ENCODE results near the gene CPXM1.

- TF ChIP-seq POLR2A (IDR thresholded peaks at IDR 0.05) (no peak), CTCF (IDR thresholded peaks at IDR 0.05 in 8 of 11, conservative IDR thresholded peaks at IDR 0.05 in 3 of 11) (no peak), POLR2AphosphoS5 (IDR thresholded peaks at IDR 0.05) (no peak)
Observed at GRCh38 chr20:2826655-2827054, 26.2 kb upstream of the CPXM1 start.

Measured in spleen (tissue), 7 donors.